Sigmoid colon (tissue), 3 donors: ENCODE results near the gene MSH2.

ENCODE experiments used
- CTCF ChIP-seq, 4 experiments: fragments of 450-650 bp in 3 of 4; fragments of 200-600 bp in 1 of 4; IDR thresholded peaks; one replicate each; pipeline ENCODE4 v1.5.1; 2016 to 2019; ENCODE audit warnings: antibody characterized with exemption in 4 of 4, mild to moderate bottlenecking in 3 of 4, moderate library complexity in 2 of 4
- POLR2A ChIP-seq, 2 donors: fragments of 450-650 bp; IDR thresholded peaks; one replicate each; pipeline ENCODE4 v1.6.1; 2016; ENCODE audit warnings: antibody characterized with exemption in 2 of 2, mild to moderate bottlenecking in 2 of 2, moderate library complexity in 2 of 2

GRCh38 chr2:47488870-47489584, 86.1 kb downstream of the MSH2 start:
- TF ChIP-seq CTCF (IDR thresholded peaks at IDR 0.05) (no peak), POLR2A (IDR thresholded peaks at IDR 0.05) (no peak)
